ENCODE data around the gene CXCL5.
"Not testable (repeated sequence)": the region's sequence is repeated elsewhere in the genome, so short reads cannot be mapped to it uniquely, and the experiment has no call there.

The CXCL5 gene

DNA sequence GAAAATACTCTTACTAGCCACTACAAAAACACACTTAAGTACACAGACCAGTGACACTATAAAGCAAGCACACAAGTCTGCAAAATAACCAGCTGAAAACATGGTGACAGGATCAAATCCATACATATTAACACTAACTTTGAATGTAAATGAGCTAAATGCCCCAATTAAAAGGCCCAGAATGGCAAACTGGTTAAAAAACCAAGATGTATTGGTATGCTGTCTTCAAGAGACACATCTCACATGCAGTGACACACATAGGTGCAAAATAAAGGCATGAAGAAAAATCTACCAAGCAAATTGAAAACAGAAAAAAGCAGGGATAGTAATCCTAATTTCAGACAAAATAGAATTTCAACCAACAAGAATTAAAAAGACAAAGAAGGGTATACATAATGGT, 27.5 kb downstream of the CXCL5 start:
- no peak for DNase-seq (ENCODE audit: low read depth)

DNA sequence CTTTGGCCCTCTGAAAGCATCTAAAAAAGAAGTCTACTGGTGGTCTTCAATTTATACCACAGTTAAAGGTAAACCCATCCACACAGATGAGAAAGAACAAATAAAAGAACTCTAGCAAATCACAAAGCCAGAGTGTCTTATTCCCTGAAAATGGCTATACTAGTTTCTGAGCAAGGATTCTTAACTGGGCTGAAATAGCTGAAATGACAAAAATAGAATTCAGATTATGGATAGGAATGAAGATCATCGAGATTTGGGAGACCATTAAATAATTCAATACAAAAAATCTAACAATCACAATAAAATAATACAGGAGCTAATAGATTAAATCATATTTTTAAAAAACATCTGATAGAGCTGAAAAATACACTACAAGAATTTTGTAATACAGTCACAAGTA, 28.5 kb downstream of the CXCL5 start:
- no peak for DNase-seq (ENCODE audit: low read depth)

DNA sequence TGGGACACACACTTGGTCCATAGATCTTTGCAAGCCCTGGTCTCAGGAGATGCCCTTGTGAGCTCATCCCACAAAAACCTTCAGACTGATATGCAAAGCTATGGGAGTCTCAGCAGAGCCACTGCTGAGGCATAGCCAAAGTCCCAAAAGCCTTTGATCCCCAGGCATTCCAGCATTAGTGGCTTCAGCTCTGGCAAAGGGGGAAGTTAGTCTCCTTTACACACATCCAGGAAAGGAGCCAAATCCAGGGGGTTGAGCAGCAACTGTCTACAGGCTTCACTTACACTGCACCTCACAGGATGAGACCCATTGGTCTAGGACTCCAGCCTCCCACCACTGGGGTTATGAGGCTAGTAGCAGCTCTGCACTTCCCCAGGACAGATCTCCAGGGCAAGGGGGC, 30.6 kb downstream of the CXCL5 start:
- no peak for DNase-seq (ENCODE audit: low read depth)

DNA sequence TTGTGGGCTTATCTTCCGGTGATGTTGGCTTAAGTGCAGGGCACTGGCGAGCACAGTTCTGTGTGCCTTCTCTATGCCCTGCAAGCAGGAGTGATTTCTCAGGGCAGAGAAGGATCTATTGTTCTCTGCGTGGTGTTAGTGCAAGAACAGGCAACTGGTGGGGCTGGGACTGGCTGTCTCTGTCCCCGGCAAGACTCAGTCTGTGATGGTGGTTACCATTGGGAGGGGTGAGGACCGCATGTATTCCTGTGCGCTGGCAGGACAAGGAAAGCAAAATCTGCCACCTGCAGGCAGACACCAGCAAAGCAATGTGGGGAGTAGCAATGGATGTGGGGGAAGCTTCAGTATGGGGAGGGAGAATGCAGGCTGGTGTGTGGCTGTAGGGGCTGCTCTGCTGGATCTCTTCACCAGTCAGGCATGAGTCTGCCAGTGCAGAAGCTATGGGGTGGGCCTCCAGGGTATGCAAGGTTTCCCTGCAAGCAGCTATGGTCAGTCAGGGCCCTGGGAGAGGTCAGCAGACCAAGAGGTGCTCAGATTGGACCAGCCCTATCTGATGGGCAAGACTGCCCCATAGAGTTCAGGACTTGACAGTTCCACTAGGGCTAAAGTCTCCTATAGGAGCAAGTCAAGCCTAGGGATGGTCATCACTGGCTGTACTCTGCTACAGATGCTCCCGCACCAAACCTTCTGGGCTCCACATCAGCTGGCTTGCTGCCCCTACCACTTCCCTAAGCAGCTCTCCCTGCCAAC, 33.4 kb downstream of the CXCL5 start:
- DNase-seq (ENCODE audit: low read depth), result no peak

DNA sequence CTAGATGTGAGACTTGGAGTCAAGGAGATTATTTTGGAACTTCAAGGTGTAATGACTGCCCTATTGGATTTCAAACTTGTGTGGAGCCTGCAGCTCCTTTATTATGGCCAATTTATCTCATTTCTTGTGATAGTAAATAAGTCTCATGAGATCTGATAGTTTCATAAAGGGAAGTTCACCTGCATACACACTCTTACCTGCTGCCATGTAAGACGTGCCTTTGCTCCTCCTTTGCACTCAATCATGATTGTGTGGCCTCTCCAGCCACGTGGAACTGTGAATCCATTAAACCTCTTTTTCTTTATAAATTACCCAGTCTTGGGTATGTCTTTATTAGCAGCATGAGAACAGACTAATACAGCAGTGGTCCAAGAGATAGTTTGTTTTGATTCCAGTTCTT, 35.8 kb downstream of the CXCL5 start:
- DNase-seq (ENCODE audit: low read depth), result no peak

DNA sequence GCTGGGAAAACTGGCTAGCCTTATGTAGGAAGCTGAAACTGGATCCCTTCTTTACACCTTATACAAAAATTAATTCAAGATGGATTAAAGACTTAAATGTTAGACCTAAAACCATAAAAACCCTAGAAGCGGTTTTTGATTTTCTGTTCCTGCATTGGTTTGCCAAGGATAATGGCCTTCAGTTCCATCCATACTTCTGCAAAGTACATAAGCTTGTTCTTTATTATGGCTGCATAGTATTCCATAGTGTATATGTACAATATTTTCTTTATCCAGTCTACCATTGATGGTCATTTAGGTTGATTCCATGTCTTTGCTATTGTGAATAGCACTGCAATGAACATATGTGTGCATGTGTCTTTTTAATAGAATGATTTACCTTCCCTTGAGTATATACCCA, 39.4 kb downstream of the CXCL5 start:
- DNase-seq (ENCODE audit: low read depth), result not testable (repeated sequence)

DNA sequence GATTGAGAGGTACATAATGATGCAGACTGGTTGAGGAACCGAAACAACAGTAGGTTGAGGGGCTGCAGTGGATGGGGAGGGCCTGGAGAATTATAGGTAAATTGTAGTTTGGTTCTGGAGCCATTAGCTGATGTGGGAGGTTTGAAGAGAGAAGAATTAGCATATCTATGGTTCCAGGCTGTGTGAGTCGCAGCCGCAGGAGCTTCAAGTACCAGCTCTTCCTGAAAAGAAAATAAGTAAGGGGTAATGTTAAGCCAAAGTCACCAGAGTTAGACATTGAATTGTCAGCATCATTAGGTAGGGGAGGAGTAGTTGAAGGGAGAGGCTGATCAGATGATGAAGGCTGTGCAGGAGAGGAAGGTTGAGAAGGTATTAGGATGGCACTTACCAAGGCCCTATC, 46.1 kb downstream of the CXCL5 start:
- no peak for DNase-seq (ENCODE audit: low read depth)

DNA sequence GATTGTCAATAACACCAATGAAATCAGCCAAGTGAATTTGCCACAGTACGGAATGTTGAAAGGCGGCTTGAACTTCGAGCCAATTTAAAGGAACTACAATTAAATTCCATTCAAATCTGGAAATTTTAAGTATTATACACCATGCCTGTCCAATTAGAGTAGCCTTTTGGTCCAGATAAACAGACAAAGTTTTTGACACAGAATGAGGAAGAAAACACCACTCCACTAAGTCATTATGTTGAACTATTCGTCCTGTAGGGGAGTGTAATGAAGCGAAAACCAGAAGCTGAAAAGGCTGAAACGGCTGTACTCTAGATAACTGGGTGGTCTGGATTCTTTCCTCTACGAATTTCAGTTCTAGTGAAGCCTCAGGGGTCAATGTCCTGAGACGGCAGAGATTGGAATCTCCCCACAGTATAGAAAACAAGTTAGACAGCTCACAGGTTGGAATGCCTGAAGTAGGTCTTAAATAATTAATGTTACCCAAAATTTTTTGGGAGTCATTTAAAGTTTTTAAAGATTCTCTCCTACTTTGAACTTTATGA, 48.0 kb downstream of the CXCL5 start:
- not testable (repeated sequence) for DNase-seq (ENCODE audit: low read depth)

DNA sequence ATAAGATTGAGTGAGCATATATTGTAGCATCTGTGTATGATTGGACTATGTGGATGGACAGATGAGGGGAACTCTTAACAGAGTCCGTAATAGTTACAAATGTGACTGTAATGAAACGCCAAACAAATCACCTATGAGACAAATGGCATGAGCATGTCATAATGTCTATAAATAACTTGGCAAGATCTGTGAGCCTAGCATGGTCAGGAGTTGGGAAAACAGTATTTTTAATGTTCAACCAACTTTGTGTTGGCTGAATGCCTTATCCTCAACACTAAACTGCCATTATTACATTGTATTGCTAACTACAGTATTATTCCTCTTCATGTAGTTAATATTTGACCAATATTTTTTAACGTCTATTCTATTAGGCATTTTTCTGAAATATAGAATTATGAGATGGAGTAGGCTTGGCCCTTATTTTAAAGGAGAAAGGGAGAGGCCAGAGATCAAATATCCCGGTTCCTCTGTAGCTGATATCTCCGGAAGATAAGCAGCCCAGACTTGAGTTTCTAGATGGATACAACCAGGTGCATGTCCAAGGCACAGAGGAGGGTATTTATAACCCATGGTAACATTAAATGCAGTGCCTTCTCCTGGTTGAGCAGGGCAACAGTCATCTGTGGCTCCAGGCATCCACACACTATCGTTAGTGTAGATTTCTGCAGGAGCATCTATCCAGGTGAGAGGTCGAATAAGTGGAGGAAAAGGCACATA, 49.3 kb downstream of the CXCL5 start:
- no peak for DNase-seq (ENCODE audit: low read depth)

DNA sequence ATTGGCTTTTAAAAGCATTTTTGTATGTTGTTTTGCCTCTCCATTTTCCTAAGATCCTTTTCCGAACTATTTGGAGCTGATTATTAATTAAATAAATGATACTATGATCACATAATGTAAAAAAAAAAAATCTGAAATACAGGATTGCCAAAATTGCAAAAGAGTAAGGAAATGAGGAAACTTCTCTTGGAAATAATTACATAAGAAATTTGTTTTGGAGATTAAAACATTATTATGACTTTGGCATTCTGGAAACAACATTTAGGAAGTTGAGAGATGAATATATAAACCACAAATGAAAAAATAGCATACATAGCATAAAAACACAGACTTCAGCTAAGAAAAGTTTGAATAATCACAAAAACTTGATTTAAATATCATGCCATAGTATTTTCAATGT, 50.2 kb downstream of the CXCL5 start:
- DNase-seq (ENCODE audit: low read depth), result no peak

DNA sequence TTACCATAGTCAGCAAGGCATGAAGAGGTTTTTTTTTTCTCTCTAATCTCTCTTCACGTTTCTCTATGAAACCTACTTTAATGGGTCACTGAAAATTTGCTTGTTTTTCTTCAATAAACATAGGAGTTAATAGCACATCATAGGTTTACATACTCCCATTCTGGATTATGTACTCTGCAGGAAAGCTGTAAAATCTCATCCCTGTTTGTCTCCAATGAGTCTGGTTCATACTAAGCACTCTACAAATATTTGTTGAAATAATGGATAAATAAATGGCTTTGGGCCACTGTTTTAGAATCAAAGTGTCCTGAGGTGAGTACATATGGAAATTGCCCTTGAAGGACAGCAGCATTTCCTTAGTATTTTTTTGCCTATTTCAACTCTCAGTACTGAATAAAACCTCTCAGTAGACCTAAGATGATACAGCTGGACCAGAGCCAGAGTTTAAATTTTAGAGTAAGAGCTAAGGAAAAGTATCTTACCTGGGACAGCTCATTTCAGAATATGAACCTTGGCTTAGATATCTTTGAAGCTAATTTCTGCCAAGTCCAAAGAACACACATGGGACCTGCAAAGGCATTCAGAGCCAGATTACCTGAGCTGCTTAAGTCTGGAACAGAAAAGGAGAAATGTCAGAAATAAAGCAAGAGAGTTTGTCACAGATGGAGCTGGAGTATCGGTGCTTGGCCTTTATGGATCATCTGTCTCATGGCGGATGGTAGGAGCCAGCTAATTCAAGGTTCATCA, 51.1 kb downstream of the CXCL5 start:
- no peak for DNase-seq (ENCODE audit: low read depth)

DNA sequence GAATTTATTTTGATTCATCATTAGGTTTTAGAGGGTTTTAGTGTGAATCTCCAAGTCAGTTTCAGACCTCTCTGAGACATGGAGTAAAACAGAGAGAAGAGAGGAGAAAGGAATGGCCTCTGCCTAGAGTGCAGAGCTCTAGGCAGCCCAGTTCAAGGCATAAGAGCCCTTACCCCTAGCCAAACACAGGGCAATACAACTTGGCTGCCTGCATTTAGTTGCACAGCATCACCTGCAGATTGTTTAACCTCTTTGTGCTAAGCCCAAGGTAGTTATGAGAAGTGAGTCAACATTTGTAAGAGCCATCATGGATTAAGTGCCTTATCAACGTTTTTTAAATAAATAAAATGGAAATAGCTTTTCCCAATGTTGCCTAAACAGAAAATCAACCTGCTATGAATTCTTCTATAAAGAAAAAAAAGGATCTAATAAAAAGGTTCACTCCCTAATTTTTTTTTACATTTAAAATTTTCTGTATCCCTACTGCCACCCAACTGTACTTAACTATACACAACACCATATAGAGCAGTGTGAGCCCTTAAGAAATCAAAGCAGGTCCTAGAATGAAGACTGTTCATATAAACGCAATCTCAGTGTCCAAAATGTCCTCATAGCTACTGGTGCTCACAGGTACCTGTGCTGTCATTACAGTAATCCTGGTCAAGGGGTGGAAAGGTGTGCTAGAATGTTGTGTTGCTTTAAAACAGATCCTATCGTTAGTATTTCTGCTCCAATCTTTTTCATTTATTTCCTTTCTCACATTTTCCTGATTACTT, 52.6 kb downstream of the CXCL5 start:
- no peak for DNase-seq (ENCODE audit: low read depth)
